HS-27A (cell line): ENCODE data around the gene CFAP126.
"Not testable (repeated sequence)": the region's sequence is repeated elsewhere in the genome, so short reads cannot be mapped to it uniquely, and the experiment has no call there.

ENCODE experiments used
- DNase-seq: peaks from one replicate; pipeline ENCODE4 v3.0.0-alpha.2; 2012; ENCODE audit warnings: low read depth, missing footprints

The CFAP126 gene

GRCh38 chr1:161367684-161368400 is at the start of gene CFAP126:
Gene CFAP126, minus strand, starts transcription at chr1:161367876. Its CDS starts 8 bp downstream, at chr1:161367868.
- no peak for DNase-seq

DNA sequence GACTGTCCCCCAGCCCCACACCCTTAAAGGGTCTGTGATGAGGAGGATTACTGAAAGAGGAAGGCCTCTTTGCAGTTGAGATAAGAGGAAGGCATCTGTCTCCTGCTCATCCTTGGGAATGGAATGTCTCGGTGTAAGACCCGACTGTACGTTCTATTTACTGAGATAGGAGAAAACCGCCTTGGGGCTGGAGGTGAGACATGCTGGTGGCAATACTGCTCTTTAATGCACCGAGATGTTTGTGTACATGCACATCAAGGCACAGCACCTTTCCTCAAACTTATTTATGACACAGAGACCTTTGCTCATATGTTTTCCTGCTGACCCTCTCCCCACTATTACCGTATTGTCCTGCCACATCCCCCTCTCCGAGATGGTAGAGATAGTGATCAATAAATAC is 45.4 kb upstream of the CFAP126 start:
- DNase-seq = not testable (repeated sequence)

- not testable (repeated sequence) for DNase-seq
Observed at GRCh38 chr1:161410636-161410970, 42.9 kb upstream of the CFAP126 start.

- not testable (repeated sequence) for DNase-seq
Observed at GRCh38 chr1:161409848-161410635, 42.4 kb upstream of the CFAP126 start.

GRCh38 chr1:161408429-161409052 is 40.9 kb upstream of the CFAP126 start:
- DNase-seq = no peak

- DNase-seq = no peak
Observed at GRCh38 chr1:161407451-161407985, 39.8 kb upstream of the CFAP126 start.

DNA sequence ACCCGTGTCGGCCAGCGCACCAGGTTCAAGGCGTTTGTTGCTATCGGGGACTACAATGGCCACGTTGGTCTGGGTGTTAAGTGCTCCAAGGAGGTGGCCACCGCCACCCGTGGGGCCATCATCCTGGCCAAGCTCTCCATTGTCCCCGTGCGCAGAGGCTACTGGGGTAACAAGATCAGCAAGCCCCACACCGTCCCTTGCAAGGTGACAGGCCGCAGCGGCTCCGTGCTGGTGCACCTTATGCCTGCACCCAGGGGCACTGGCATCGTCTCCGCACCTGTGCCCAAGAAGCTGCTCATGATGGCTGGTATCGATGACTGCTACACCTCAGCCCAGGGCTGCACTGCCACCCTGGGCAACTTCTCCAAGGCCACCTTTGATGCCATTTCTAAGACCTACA is 38.9 kb upstream of the CFAP126 start:
- DNase-seq = not testable (repeated sequence)

- no peak for DNase-seq
Observed at GRCh38 chr1:161404051-161404597, 36.4 kb upstream of the CFAP126 start.

- no peak for DNase-seq
Observed at GRCh38 chr1:161402446-161402845, 34.8 kb upstream of the CFAP126 start.

DNA sequence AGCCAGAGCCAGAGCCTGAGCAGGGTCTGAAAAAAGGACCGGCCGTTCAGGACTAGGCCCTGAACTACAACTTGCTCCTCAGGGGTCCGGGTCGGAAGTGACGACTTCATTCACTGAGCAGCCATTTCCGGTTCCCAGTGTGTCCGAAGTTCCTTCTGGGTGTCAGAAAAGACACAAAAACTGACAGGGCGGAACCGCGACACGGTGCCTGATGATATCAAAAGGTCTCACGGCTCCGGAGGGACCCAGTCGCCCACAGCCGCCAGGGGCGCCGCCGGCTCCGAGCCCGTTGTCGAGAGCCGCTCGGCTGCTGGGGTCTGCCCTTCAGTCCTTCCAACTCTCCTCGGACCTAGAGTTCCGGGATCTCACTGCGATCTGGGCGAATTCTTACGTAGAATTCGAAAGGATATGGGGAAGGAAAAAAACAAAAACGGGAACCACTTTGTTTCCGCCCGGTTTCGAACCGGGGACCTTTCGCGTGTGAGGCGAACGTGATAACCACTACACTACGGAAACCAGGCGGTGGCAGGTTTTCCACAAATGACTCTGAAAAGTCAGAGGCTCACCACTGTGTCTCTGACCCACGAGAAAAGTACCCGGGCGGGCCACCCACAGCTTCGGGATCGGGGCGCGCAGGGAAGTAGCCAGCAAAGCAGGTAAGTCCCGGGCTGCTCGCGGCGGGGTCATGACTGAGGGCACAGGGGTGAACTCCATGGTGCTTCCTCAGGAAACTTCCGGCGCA is 31.8 kb upstream of the CFAP126 start:
- DNase-seq = peak; percentile 88

GRCh38 chr1:161398900-161399256 is 31.2 kb upstream of the CFAP126 start:
- no peak for DNase-seq

- not testable (repeated sequence) for DNase-seq
Observed at GRCh38 chr1:161397038-161397437, 29.4 kb upstream of the CFAP126 start.

GRCh38 chr1:161393151-161393550 is 25.5 kb upstream of the CFAP126 start:
- no peak for DNase-seq

DNA sequence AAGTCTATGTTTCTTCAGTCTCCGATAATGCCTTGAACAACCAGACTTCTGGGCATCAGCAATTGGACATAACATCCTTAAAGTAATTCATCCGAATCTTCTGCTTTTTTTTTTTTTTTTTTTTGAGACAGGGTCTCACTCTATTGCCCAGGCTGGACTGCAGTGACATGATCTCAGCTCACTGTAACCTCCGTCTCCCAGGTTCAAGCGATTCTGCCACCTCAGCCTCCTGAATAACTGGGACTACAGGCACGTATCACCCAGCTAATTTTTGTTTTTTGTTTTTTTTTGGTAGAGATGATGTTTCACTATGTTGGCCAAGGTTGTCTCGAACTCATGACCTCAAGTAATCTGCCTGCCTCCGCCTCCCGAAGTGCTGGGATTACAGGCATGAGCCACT is 23.9 kb upstream of the CFAP126 start:
- DNase-seq = no peak

DNA sequence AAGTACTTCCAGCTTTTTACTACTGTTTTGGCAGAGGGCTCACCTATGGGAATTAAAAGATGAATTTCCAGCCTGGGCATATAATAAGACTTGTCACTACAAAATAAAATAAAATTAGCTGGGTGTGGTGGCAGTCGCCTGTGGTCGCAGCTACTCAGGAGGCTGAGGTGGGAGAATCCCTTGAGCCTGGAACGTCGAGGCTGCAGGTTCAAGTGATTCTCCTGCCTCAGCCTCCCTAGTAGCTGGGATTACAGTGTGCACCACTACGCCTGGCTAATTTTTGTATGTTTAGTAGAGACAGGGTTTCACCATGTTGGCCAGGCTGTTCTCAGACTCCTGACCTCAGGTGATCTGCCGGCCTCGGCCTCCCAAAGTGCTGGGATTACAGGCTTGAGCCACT is 23.5 kb upstream of the CFAP126 start:
- not testable (repeated sequence) for DNase-seq

DNA sequence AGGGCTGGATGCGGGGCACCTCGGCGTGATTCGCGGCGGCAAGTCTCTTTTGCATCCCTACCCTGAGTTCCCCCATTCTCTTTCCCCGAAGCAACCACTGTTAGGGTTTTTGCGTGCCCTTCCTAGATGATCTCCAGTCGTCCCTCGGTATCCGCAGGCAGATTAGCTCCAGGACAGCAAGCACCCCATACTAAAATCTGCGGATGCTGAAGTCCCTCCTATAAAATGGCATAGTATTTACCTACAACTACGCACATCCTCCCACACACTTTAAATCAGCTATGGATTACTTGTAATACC is 22.8 kb upstream of the CFAP126 start:
- no peak for DNase-seq

GRCh38 chr1:161389691-161390558 is 22.2 kb upstream of the CFAP126 start:
- DNase-seq = peak; percentile 84

- not testable (repeated sequence) for DNase-seq
Observed at GRCh38 chr1:161389158-161389557, 21.5 kb upstream of the CFAP126 start.

- DNase-seq = no peak
Observed at GRCh38 chr1:161388639-161389038, 21.0 kb upstream of the CFAP126 start.

GRCh38 chr1:161382214-161383019 is 14.7 kb upstream of the CFAP126 start:
- no peak for DNase-seq
